Suprapubic skin (tissue), 4 donors: Measurements from ENCODE around the gene OR2A25. TPM values are rescaled to one million over a fixed set of nuclear protein-coding genes. Genes with fewer than 3 reads are reported as not detected.

ENCODE experiments used
- DNase-seq, 2 donors: peaks; one replicate each; pipeline ENCODE4 v3.0.0-alpha.2; 2019; ENCODE audit warnings: low spot score in 2 of 2
- H3K27ac ChIP-seq: fragments of 200-600 bp; sonication (generic); one replicate; pipeline ENCODE4 v1.5.1; 2019
- H3K27me3 ChIP-seq: fragments of 200-600 bp; sonication (generic); one replicate; pipeline ENCODE4 v1.5.1; 2019
- H3K36me3 ChIP-seq: fragments of 200-600 bp; sonication (generic); one replicate; pipeline ENCODE4 v1.5.1; 2019
- H3K4me1 ChIP-seq: fragments of 200-600 bp; sonication (generic); one replicate; pipeline ENCODE4 v1.5.1; 2019
- H3K4me3 ChIP-seq: fragments of 200-600 bp; sonication (generic); one replicate; pipeline ENCODE4 v1.5.1; 2019; ENCODE audit warnings: mild to moderate bottlenecking
- H3K9me3 ChIP-seq: fragments of 200-600 bp; sonication (generic); one replicate; pipeline ENCODE4 v1.5.1; 2019
- EP300 ChIP-seq: sonication (generic); formaldehyde crosslinking; IDR thresholded peaks from one replicate; pipeline ENCODE4 v1.6.1; 2017; ENCODE audit warnings: antibody characterized with exemption
- POLR2A ChIP-seq, 2 donors: fragments of 450-650 bp; IDR thresholded peaks; one replicate each; pipeline ENCODE4 v1.6.1; 2017; ENCODE audit warnings: antibody characterized with exemption in 2 of 2, mild to moderate bottlenecking in 2 of 2, moderate library complexity in 2 of 2
- POLR2AphosphoS5 ChIP-seq, 3 donors: sonication (generic); formaldehyde crosslinking; IDR thresholded peaks; one replicate each; pipeline ENCODE4 v1.6.1; 2017; ENCODE audit warnings: antibody characterized with exemption in 3 of 3
- WGBS: methylation state at CpG from one replicate; pipeline ENCODE4 v1.1.5; 2018; 5-methylcytosine and 5-hydroxymethylcytosine counted together
- total RNA-seq, 4 donors: library from RNA; depleted of rRNA; stranded (reverse); fragments of >200 nt; gene quantifications; one replicate each; pipeline ENCODE4 v1.1.0, GENCODE V29; 2016
- TF ChIP-seq, protein P1 (sequence below), 2 donors: fragments of 200-600 bp in 1 of 2; fragments of 450-650 bp in 1 of 2; sonication (generic) in 1 of 2; IDR thresholded peaks; one replicate each; pipeline ENCODE4 v1.5.1; 2016 to 2019; ENCODE audit warnings: antibody characterized with exemption in 2 of 2, mild to moderate bottlenecking in 1 of 2, moderate library complexity in 1 of 2

OR2A25 gene
- total RNA-seq, 4 donors from 2014 or later: not detected

DNA sequence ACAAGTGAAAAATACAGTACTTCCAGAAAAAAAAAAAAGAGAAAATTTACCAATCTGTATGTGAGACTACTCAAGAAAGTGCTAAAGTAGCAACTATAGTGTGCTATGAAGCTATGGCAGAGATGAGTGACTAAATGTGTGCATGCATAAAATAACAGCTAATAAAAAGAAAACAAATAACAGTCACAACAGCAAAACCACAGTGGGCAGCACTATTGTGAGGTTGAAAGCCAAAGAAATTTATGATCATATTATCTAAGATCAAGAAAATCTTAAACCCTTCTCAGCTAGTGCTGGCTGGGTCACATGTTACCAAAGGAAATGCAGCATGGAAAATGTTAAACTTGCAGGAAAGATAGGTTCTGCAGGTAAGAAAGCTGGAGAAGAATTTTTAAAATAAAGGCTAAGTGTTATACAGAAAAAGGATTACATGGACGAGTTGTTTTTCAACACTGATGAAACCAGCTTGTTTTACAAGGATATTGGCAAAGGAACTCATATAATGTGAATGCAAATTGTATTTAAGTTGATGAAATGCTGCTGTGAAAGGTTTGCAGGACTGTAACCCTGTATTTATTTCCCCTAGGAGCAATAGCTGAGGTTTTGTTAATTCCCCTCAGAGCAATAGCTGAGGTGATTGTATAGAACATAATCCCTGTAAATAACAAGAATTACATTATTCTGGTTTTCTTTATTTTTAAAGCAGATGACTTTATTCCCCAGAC, 36.5 kb upstream of the OR2A25 start:
- H3K27me3 ChIP-seq: no peaks in the 10 kb centered on the region
- H3K9me3 ChIP-seq: no peaks in the 10 kb centered on the region
- H3K4me1 ChIP-seq: no peaks in the 10 kb centered on the region
- TF ChIP-seq, protein P1, sequence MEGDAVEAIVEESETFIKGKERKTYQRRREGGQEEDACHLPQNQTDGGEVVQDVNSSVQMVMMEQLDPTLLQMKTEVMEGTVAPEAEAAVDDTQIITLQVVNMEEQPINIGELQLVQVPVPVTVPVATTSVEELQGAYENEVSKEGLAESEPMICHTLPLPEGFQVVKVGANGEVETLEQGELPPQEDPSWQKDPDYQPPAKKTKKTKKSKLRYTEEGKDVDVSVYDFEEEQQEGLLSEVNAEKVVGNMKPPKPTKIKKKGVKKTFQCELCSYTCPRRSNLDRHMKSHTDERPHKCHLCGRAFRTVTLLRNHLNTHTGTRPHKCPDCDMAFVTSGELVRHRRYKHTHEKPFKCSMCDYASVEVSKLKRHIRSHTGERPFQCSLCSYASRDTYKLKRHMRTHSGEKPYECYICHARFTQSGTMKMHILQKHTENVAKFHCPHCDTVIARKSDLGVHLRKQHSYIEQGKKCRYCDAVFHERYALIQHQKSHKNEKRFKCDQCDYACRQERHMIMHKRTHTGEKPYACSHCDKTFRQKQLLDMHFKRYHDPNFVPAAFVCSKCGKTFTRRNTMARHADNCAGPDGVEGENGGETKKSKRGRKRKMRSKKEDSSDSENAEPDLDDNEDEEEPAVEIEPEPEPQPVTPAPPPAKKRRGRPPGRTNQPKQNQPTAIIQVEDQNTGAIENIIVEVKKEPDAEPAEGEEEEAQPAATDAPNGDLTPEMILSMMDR (IDR thresholded peaks at IDR 0.05): no peak
- TF ChIP-seq POLR2A (IDR thresholded peaks at IDR 0.05) (no peak), EP300 (no peak), POLR2AphosphoS5 (IDR thresholded peaks at IDR 0.05) (no peak)
- H3K27ac ChIP-seq: no peak overlapping the region
- no peak overlapping the region for H3K4me3 ChIP-seq
- 47% methylated on average over 1 of the region's 1 CpG for WGBS
- no peak for DNase-seq
- no peaks in the 10 kb centered on the region for H3K36me3 ChIP-seq

DNA sequence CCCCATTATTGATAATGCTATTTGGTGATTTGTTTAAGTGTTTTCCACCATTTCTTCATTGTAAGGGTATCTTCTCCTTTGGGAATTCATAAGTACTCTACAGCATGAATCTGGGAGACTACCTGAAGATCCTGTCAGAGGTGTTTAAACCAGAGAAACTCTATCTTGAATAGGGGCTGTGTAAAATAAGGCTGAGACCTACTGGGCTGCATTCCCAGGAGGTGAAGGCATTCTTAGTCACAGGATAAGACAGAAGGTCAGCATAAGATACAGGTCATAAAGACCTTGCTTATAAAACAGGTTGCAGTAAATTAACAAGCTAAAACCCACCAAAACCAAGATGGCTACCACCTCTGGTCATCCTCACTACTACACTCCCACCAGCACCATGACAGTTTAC, 34.2 kb upstream of the OR2A25 start:
- Histone ChIP-seq H3K36me3 (no peaks in the 10 kb centered on the region), H3K9me3 (no peaks in the 10 kb centered on the region), H3K4me3 (no peak overlapping the region), H3K27me3 (no peaks in the 10 kb centered on the region), H3K27ac (no peak overlapping the region), H3K4me1 (no peaks in the 10 kb centered on the region)
- TF ChIP-seq POLR2A (IDR thresholded peaks at IDR 0.05) (no peak), EP300 (no peak), POLR2AphosphoS5 (IDR thresholded peaks at IDR 0.05) (no peak)
- TF ChIP-seq, protein P1 (IDR thresholded peaks at IDR 0.05): no peak
- no peak for DNase-seq

DNA sequence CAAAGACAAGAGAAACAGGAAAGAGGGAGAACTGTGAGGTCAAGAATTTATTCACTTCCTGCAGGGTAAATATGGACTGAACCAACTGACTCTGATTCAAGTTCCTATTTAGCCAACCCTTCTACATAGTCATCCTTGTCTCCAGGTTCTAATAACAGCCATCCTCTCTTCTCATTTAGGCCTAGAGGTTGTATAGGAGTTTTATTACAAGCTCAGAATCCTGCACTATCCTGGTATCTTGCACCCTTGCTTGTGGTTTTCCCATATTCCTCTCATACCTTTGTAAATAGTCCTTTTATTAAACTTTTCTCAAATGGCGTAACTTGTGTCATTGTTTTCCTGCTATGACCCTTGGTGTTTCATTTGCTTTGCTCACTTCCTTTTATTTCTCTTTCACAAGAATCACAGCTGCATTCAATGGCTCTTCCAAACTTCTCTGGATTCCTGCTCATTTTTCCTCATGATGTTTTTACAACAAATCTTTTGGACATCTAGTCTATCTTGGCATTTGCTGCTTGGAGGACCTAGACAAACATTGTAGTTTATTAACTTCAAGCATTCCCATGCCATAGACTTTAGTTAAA, 33.2 kb upstream of the OR2A25 start:
- Histone ChIP-seq H3K4me1 (no peaks in the 10 kb centered on the region), H3K36me3 (no peaks in the 10 kb centered on the region), H3K27ac (no peak overlapping the region), H3K27me3 (no peaks in the 10 kb centered on the region), H3K9me3 (no peaks in the 10 kb centered on the region), H3K4me3 (no peak overlapping the region)
- no peak for DNase-seq
- TF ChIP-seq EP300 (no peak), POLR2A (IDR thresholded peaks at IDR 0.05) (no peak)
- TF ChIP-seq, protein P1 (IDR thresholded peaks at IDR 0.05): no peak
- 47% methylated on average over 1 of the region's 1 CpG for WGBS

DNA sequence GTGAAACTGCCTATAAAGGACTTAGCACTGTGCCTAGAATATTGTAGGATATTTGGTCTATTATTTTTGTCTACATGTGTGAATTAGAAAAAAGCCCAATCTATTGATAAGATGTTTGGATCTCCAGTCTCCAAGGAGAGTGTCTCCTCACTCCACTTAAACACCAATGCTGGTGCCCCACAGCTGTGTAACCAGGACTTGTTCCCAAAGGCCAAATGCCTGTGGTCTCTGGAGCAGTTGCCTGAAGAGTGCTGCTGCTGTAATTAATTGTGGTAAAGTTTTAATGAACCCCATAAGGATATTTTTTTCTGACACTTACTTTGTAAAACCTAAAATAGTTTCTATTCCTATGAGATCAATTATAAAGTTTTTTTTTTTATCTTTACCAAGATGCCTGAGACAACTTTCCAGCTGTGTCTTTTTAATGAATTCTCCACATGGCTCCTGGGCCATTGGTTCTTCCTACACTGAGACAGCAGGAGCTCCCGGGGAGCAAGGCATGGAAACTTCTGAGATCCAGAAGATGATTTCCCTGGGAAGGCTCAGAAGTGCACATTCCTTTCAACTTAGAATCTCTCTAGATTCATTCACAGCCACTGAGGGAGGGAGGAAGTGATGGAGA, 32.1 kb upstream of the OR2A25 start:
- no peak overlapping the region for H3K4me3 ChIP-seq
- no peaks in the 10 kb centered on the region for H3K36me3 ChIP-seq
- no peaks in the 10 kb centered on the region for H3K9me3 ChIP-seq
- DNase-seq: no peak
- no peak overlapping the region for H3K27ac ChIP-seq
- 59% methylated on average over 1 of the region's 1 CpG for WGBS
- TF ChIP-seq POLR2A (IDR thresholded peaks at IDR 0.05): no peak
- TF ChIP-seq, protein P1 (IDR thresholded peaks at IDR 0.05): no peak
- TF ChIP-seq POLR2AphosphoS5 (IDR thresholded peaks at IDR 0.05): no peak
- no peak for TF ChIP-seq EP300
- H3K27me3 ChIP-seq: no peaks in the 10 kb centered on the region
- H3K4me1 ChIP-seq: no peaks in the 10 kb centered on the region

DNA sequence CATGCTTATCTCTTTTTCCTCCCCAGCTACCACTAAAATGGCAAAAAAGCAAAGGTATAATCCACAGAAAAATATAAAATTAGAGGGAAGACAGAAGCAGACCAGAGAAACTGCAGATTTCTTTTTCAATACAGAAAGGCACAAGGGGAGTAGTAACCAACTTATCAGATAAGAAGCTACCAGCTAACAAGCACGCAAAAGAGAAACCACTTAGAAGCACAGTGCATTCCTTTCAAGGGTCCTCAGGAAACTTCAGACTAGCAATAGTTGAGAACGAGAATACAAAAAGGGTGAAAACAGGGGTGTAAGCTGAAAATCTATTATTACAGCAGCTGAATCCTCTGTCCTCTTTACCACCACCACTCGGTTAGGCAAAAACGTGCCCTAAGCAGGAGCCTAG, 30.7 kb upstream of the OR2A25 start:
- TF ChIP-seq, protein P1 (IDR thresholded peaks at IDR 0.05): no peak
- TF ChIP-seq POLR2A (IDR thresholded peaks at IDR 0.05) (no peak), POLR2AphosphoS5 (IDR thresholded peaks at IDR 0.05) (no peak), EP300 (no peak)
- Histone ChIP-seq H3K9me3 (no peaks in the 10 kb centered on the region), H3K27me3 (no peaks in the 10 kb centered on the region), H3K27ac (no peak overlapping the region), H3K4me1 (no peaks in the 10 kb centered on the region), H3K36me3 (no peaks in the 10 kb centered on the region), H3K4me3 (no peak overlapping the region)
- WGBS: 72% methylated on average over 4 of the region's 4 CpGs
- no peak for DNase-seq
